Smooth muscle cell of the pulmonary artery (primary cell): ENCODE results near the gene FEZ2. TPM values are rescaled to one million over a fixed set of nuclear protein-coding genes. Genes with fewer than 3 reads are reported as not detected.

Experiments
- total RNA-seq: library from RNA; depleted of rRNA; stranded (reverse); fragments of >200 nt; gene quantifications from 2 replicates; pipeline ENCODE4 v1.2.3, GENCODE V29; 2014

The FEZ2 gene, protein sequence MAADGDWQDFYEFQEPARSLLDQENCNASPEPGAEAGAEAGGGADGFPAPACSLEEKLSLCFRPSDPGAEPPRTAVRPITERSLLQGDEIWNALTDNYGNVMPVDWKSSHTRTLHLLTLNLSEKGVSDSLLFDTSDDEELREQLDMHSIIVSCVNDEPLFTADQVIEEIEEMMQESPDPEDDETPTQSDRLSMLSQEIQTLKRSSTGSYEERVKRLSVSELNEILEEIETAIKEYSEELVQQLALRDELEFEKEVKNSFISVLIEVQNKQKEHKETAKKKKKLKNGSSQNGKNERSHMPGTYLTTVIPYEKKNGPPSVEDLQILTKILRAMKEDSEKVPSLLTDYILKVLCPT
- total RNA-seq, result 58.4 and 59.2 TPM in 2 replicates

DNA sequence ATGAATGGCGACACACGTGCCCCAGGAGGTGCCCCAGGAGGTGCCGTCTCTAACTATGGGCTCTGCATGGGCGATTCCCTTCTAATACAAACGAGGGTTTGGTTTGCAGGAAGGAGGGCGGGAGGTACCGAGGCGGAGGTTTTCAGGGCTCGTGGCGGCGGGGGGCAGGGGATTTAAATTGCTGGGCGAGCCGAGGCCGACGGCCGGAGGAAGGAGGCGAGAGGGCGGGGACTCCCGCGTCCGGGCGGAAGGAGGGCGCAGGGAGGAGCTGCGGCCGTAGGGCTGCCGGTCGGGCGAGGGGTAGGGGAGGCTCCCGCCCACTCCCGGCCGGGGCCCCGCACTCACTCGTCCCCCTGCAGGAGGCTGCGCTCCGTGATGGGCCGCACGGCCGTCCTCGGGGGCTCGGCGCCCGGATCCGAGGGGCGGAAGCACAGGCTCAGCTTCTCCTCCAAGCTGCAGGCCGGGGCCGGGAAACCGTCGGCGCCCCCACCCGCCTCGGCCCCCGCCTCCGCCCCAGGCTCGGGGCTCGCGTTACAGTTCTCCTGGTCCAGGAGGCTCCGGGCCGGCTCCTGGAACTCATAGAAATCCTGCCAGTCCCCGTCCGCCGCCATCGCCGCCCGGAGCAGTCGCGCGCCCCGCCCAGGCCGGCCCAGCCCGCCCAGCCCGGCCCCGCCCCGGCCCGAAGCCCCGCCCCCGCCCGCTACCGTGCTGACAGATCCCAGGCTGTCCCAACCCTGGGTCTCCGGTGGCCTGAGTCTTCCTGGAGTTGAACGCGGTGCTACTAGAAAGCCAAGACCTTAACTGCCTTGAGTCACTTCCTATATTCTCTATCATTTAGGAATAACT lies at the start of gene FEZ2:
Gene FEZ2 (minus strand): TSS at position 637 of the 846 bp plus-strand sequence. CDS start 26 bp downstream, at position 611.

Other genes with a start within 250 kb of the FEZ2 start
- gene CRIM1, start 242.4 kb downstream of the FEZ2 start, total RNA-seq, result 576 and 578 TPM in 2 replicates
- 2.0 and 8.9 TPM in 2 replicates for gene VIT, start 98.5 kb upstream of the FEZ2 start, total RNA-seq